H1 (cell line): ENCODE results near the gene SPC24. TPM values are rescaled to one million over a fixed set of nuclear protein-coding genes. Genes with fewer than 3 reads are reported as not detected.

ENCODE experiments used
- CTCF ChIA-PET: fragments of 300-600 bp; sonication (Branson Sonifier 250); formaldehyde crosslinking; loops from one replicate; lab custom pipeline; 2021; ENCODE audit not compliant: partially characterized antibody; lab: Charles Lee
- POLR2A ChIA-PET: fragments of 300-600 bp; sonication (Branson Sonifier 250); formaldehyde crosslinking; loops from one replicate; lab custom pipeline; 2021; ENCODE audit warnings: inconsistent platforms; ENCODE audit not compliant: partially characterized antibody; lab: Charles Lee
- DNase-seq, 2 experiments: peaks; one replicate each; pipeline versions ENCODE4 v3.0.0 to v3.0.0-alpha.2; 2010 to 2022; ENCODE audit warnings: low spot score in 2 of 2, low read depth in 1 of 2, mixed read lengths in 1 of 2
- FAIRE-seq: peaks from 2 replicates; lab custom pipeline; 2011; peaks lifted over from hg19 to GRCh38; lab: Jason Lieb, UNC
- H2AFZ ChIP-seq: 2 replicates; pipeline ENCODE4 v1.8.1; 2012; ENCODE audit warnings: low read length, inconsistent platforms
- H2AK5ac ChIP-seq: 2 replicates; pipeline ENCODE4 v1.6.1; 2013; ENCODE audit warnings: low read depth, low read length
- H2BK120ac ChIP-seq: replicated peaks from 2 replicates; pipeline ENCODE3; 2013; ENCODE audit warnings: low read depth, low read length, inconsistent platforms
- H2BK12ac ChIP-seq: 2 replicates; pipeline ENCODE4 v1.6.1; 2013; ENCODE audit warnings: low read depth, low read length
- H2BK15ac ChIP-seq: 2 replicates; pipeline ENCODE4 v1.6.1; 2013; ENCODE audit warnings: low read length
- H2BK20ac ChIP-seq: 2 replicates; pipeline ENCODE4 v1.6.1; 2013; ENCODE audit warnings: low read length
- H2BK5ac ChIP-seq: 2 replicates; pipeline ENCODE4 v1.6.1; 2013; ENCODE audit warnings: low read depth, low read length
- H3K14ac ChIP-seq: 2 replicates; pipeline ENCODE4 v1.6.1; 2013; ENCODE audit warnings: inconsistent platforms; ENCODE audit not compliant: insufficient read length
- H3K18ac ChIP-seq: 2 replicates; pipeline ENCODE4 v1.6.1; 2013; ENCODE audit warnings: low read length; ENCODE audit errors: extremely low read depth
- H3K23ac ChIP-seq: 2 replicates; pipeline ENCODE4 v1.6.1; 2013; ENCODE audit warnings: inconsistent platforms; ENCODE audit not compliant: insufficient read length
- H3K23me2 ChIP-seq: 2 replicates; pipeline ENCODE4 v1.6.1; 2013; ENCODE audit warnings: low read depth, low read length
- H3K27ac ChIP-seq: 2 replicates; pipeline ENCODE4 v1.6.1; 2011; ENCODE audit warnings: low read depth, low read length, inconsistent platforms
- H3K27me3 ChIP-seq, 4 experiments: replicated peaks in 1 of 4; 1 replicate in 1 of 4; 2 replicates in 3 of 4; pipeline versions ENCODE4 v1.6.1 to v1.8.1; 2011 to 2013; ENCODE audit warnings: low read length in 3 of 4, mild to moderate bottlenecking in 3 of 4, inconsistent platforms in 2 of 4, mixed read lengths in 2 of 4, moderate library complexity in 1 of 4; ENCODE audit not compliant: control insufficient read depth in 3 of 4, insufficient read depth in 3 of 4; ENCODE audit errors: extremely low read depth in 1 of 4
- H3K36me3 ChIP-seq, 4 experiments: 2 replicates each; pipeline versions ENCODE4 v1.6.1 to v1.8.1; 2011 to 2013; ENCODE audit warnings: mild to moderate bottlenecking in 4 of 4, low read length in 3 of 4, moderate library complexity in 2 of 4, control low read depth in 1 of 4, inconsistent platforms in 1 of 4; ENCODE audit not compliant: insufficient read depth in 4 of 4, control insufficient read depth in 2 of 4
- H3K4ac ChIP-seq: replicated peaks from 2 replicates; pipeline ENCODE3; 2013; ENCODE audit warnings: low read length, low read depth, mixed read lengths, inconsistent platforms; ENCODE audit not compliant: insufficient read length
- H3K4me1 ChIP-seq, 4 experiments: replicated peaks in 1 of 4; 1 replicate in 1 of 4; 2 replicates in 3 of 4; pipeline versions ENCODE4 v1.6.1 to v1.8.1; 2011 to 2013; ENCODE audit warnings: low read length in 3 of 4, inconsistent platforms in 2 of 4, mixed read lengths in 1 of 4; ENCODE audit not compliant: insufficient read depth in 4 of 4, control insufficient read depth in 3 of 4
- H3K4me2 ChIP-seq, 2 experiments: 2 replicates each; pipeline versions ENCODE4 v1.6.1 to v1.8.1; 2011 to 2013; ENCODE audit warnings: low read depth in 2 of 2, low read length in 2 of 2, control low read depth in 1 of 2, inconsistent platforms in 1 of 2, mild to moderate bottlenecking in 1 of 2; ENCODE audit not compliant: insufficient read depth in 1 of 2
- H3K4me3 ChIP-seq, 4 experiments: fragments of 200-600, 300-600 bp in 1 of 4; sonication (generic), shearing (Covaris generic), sonication (Bioruptor Twin) in 1 of 4; 2 replicates each; pipeline versions ENCODE4 v1.5.1 to v1.8.1; 2011 to 2016; ENCODE audit warnings: low read length in 4 of 4, low read depth in 3 of 4, control low read depth in 2 of 4, inconsistent platforms in 2 of 4, mild to moderate bottlenecking in 2 of 4, mixed read lengths in 1 of 4, moderate library complexity in 1 of 4; ENCODE audit not compliant: insufficient read depth in 2 of 4; ENCODE audit errors: extremely low read depth in 1 of 4
- H3K56ac ChIP-seq: replicated peaks from 2 replicates; pipeline ENCODE3; 2013; ENCODE audit warnings: low read depth, mild to moderate bottlenecking, mixed read lengths, low read length, inconsistent platforms; ENCODE audit not compliant: insufficient read length
- H3K79me1 ChIP-seq: 2 replicates; pipeline ENCODE4 v1.6.1; 2013; ENCODE audit warnings: low read depth, low read length, control low read depth
- H3K79me2 ChIP-seq, 2 experiments: 2 replicates each; pipeline versions ENCODE4 v1.6.1 to v1.8.1; 2012 to 2013; ENCODE audit warnings: low read length in 2 of 2, mild to moderate bottlenecking in 2 of 2, inconsistent platforms in 1 of 2; ENCODE audit not compliant: insufficient read depth in 2 of 2, control insufficient read depth in 1 of 2
- H3K9ac ChIP-seq, 4 experiments: replicated peaks in 1 of 4; 1 replicate in 1 of 4; 2 replicates in 3 of 4; pipeline versions ENCODE4 v1.6.1 to v1.8.1; 2011 to 2013; ENCODE audit warnings: low read depth in 3 of 4, low read length in 3 of 4, control low read depth in 2 of 4, mild to moderate bottlenecking in 2 of 4, moderate library complexity in 2 of 4, inconsistent platforms in 1 of 4; ENCODE audit errors: extremely low read depth in 1 of 4
- H3K9me3 ChIP-seq, 2 experiments: 2 replicates each; pipeline versions ENCODE4 v1.6.1 to v1.8.1; 2012 to 2013; ENCODE audit warnings: mild to moderate bottlenecking in 2 of 2, moderate library complexity in 2 of 2, control low read depth in 1 of 2, inconsistent platforms in 1 of 2, low read depth in 1 of 2, low read length in 1 of 2, mixed read lengths in 1 of 2; ENCODE audit not compliant: insufficient read depth in 2 of 2
- H4K20me1 ChIP-seq, 2 experiments: replicated peaks in 1 of 2; 2 replicates each; pipeline versions ENCODE3 to v1.8.1; 2011 to 2013; ENCODE audit warnings: inconsistent platforms in 2 of 2, low read length in 2 of 2, mild to moderate bottlenecking in 1 of 2; ENCODE audit not compliant: insufficient read depth in 2 of 2, control insufficient read depth in 1 of 2
- H4K5ac ChIP-seq: 2 replicates; pipeline ENCODE4 v1.6.1; 2013; ENCODE audit warnings: low read length, low read depth, mixed read lengths, inconsistent platforms; ENCODE audit not compliant: insufficient read length
- H4K8ac ChIP-seq: 2 replicates; pipeline ENCODE4 v1.8.0; 2013; ENCODE audit warnings: mild to moderate bottlenecking, moderate library complexity, low read length, inconsistent platforms; ENCODE audit not compliant: insufficient read depth; ENCODE audit errors: extremely low read depth
- H4K91ac ChIP-seq: replicated peaks from 2 replicates; pipeline ENCODE3; 2013; ENCODE audit warnings: low read length, mixed read lengths, inconsistent platforms; ENCODE audit not compliant: insufficient read length
- POU5F1 ChIP-seq: IDR thresholded peaks from 2 replicates; pipeline ENCODE4 v1.6.1; 2011; ENCODE audit warnings: low read depth, mild to moderate bottlenecking, low read length, moderate library complexity
- WGBS, 2 experiments: shearing (Covaris generic) in 1 of 2; methylation state at CpG; one replicate each; pipeline versions ENCODE4 v1.1.6 to v1.1.7; 2013 to 2015; ENCODE audit warnings: low lambda C conversion rate in 2 of 2, mixed read lengths in 2 of 2, inconsistent platforms in 1 of 2, low coverage in 1 of 2, missing lambda C conversion rate in 1 of 2; ENCODE audit not compliant: insufficient replicate concordance in 2 of 2, insufficient coverage in 1 of 2, insufficient read length in 1 of 2; ENCODE audit errors: extremely low coverage in 1 of 2, missing lambda C conversion rate in 1 of 2; 5-methylcytosine and 5-hydroxymethylcytosine counted together
- polyA plus RNA-seq, 7 experiments: library from polyadenylated mRNA; depleted of rRNA in 3 of 7; stranded (reverse) in 5 of 7; unstranded in 2 of 7; fragments of >200 nt in 5 of 7; fragments of 200-250 nt in 2 of 7; gene quantifications; 1 replicate in 5 of 7; 2 replicates in 1 of 7; 4 replicates in 1 of 7; pipeline versions ENCODE4 v1.2.1 to v1.2.3, GENCODE V29; 2011 to 2013; ENCODE audit warnings: missing spikeins in 2 of 7, mixed read lengths in 2 of 7
- total RNA-seq: library from RNA; stranded (reverse); fragmentation: NEBNext Ultra II Directional; extraction: Animal tissue kit (Norgen Biotek cat#: 25700); gene quantifications from 2 replicates; pipeline ENCODE4 v1.2.1, GENCODE V29; 2021

Gene SPC24
- total and polyA plus RNA-seq, 2 of the 8 experiments (the other 6 are each of a cell fraction or from before 2014, with no cell fraction given), result 17.7 to 42.4 TPM

DNA sequence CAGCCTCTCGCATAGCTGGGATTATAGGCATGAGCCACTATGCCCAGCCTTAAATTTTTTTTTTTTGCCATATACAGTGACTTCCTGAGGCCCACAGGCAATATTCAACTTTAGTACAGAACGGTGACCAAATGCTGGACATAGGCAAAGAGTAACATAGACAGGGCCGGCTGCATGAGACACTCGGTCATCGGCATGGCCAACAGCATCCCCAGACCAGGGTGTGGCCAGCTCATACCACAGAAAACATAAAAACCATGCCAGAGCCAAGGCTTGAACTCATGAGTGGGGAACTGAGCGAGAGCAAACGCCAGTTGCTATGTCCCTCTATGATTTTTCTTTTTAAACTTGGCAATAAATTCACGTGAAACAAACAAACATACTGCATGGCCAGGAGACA, 24.8 kb upstream of the SPC24 start:
- no peak overlapping the region for H3K4ac ChIP-seq
- no peak overlapping the region for H3K27ac ChIP-seq
- no peak overlapping the region for H3K18ac ChIP-seq
- H3K23ac ChIP-seq, result no peak overlapping the region
- FAIRE-seq (no peak), DNase-seq (no peak)
- no peaks in the 10 kb centered on the region for H3K23me2 ChIP-seq
- H3K79me2 ChIP-seq, result no peaks in the 10 kb centered on the region
- H4K5ac ChIP-seq, result no peak overlapping the region
- H2BK12ac ChIP-seq, result no peak overlapping the region
- H2AFZ ChIP-seq, result no peak overlapping the region
- H3K9me3 ChIP-seq, result no peaks in the 10 kb centered on the region
- H3K9ac ChIP-seq, result no peak overlapping the region; a peak in 1 of 7 replicates
- no peak overlapping the region for H2AK5ac ChIP-seq
- no peak overlapping the region for H2BK120ac ChIP-seq
- 0 out of 2 replicates have a peak overlapping the region, but pooled peaks have one; percentile 35 for H2BK5ac ChIP-seq
- no peak overlapping the region for H4K91ac ChIP-seq
- H3K79me1 ChIP-seq, result no peaks in the 10 kb centered on the region; the same call in 1 of the 2 replicates
- H2BK20ac ChIP-seq, result no peak overlapping the region
- no peaks in the 10 kb centered on the region for H4K20me1 ChIP-seq
- 88% methylated on average over 8 of the region's 8 CpGs; no CpG with 5 or more reads in 1 of the 2 experiments for WGBS, 2 experiments
- ChIA-PET POLR2A (interaction anchor here (0.8 to 1.2 kb wide), 3 partner anchors 11 to 36 kb away, joined by 3 to 4 read pairs (median 3); no protein-coding TSS in a partner anchor), CTCF (interaction anchor here (0.6 kb wide), 1 partner anchor 11 kb away, joined by 3 read pairs; no protein-coding TSS in a partner anchor)
- no peak overlapping the region; the same call in 1 of the 2 replicates for H4K8ac ChIP-seq
- H3K4me2 ChIP-seq, result no peak overlapping the region
- H2BK15ac ChIP-seq, result no peak overlapping the region
- H3K4me1 ChIP-seq, result peaks cover 0 to 3% (median 2%) of the 10 kb centered on the region in 4 experiments; a peak in 2 of 7 replicates
- H3K27me3 ChIP-seq, result no peaks in the 10 kb centered on the region
- H3K14ac ChIP-seq, result no peak overlapping the region
- no peak overlapping the region for H3K4me3 ChIP-seq
- H3K36me3 ChIP-seq, result peaks cover 0 to 14% (median 4%) of the 10 kb centered on the region in 4 experiments; a peak in 6 of 8 replicates
- H3K56ac ChIP-seq, result no peak overlapping the region
- TF ChIP-seq POU5F1, result no peak
